MCF 10A (cell line): ENCODE results near the gene COX17. TPM values are rescaled to one million over a fixed set of nuclear protein-coding genes. Genes with fewer than 3 reads are reported as not detected.

ENCODE experiments used
- BruUV-seq: library from RNA; stranded (reverse); fragments of 400-500 nt; replicated peaks from 2 replicates; lab custom pipeline; 2021; lab: Mats Ljungman, UMichigan
- CTCF ChIA-PET: fragments of 300-600 bp; sonication (Branson Sonifier 250); formaldehyde crosslinking; extraction: SDS; loops from one replicate; lab custom pipeline; 2021; ENCODE audit warnings: antibody characterized with exemption, inconsistent platforms; lab: Yijun Ruan, JAX
- POLR2A ChIA-PET: fragments of 300-600, 350-650 bp; sonication (Branson Sonifier 250); formaldehyde crosslinking; extraction: SDS; loops from one replicate; lab custom pipeline; 2020; ENCODE audit warnings: antibody characterized with exemption, inconsistent platforms; lab: Yijun Ruan, JAX
- DNase-seq: peaks from one replicate; pipeline ENCODE4 v3.0.0-alpha.2; 2018; ENCODE audit not compliant: unreplicated experiment
- H3K27ac Mint-ChIP-seq: one replicate; pipeline ENCODE4 v1.8.0; 2022; ENCODE audit warnings: mild to moderate bottlenecking, low read depth, mixed read lengths; ENCODE audit not compliant: unreplicated experiment
- H3K27me3 Mint-ChIP-seq: one replicate; pipeline ENCODE4 v1.8.0; 2022; ENCODE audit warnings: mixed read lengths; ENCODE audit not compliant: insufficient read depth, unreplicated experiment
- H3K36me3 Mint-ChIP-seq: one replicate; pipeline ENCODE4 v1.8.0; 2022; ENCODE audit warnings: mild to moderate bottlenecking, moderate library complexity, mixed read lengths; ENCODE audit not compliant: insufficient read depth, unreplicated experiment
- H3K4me1 Mint-ChIP-seq: one replicate; pipeline ENCODE4 v1.8.0; 2022; ENCODE audit warnings: mixed read lengths; ENCODE audit not compliant: insufficient read depth, unreplicated experiment
- H3K4me3 Mint-ChIP-seq: one replicate; pipeline ENCODE4 v1.8.0; 2022; ENCODE audit warnings: mild to moderate bottlenecking, moderate library complexity, mixed read lengths; ENCODE audit not compliant: unreplicated experiment
- H3K9me3 Mint-ChIP-seq: one replicate; pipeline ENCODE4 v1.8.0; 2022; ENCODE audit warnings: mixed read lengths; ENCODE audit not compliant: unreplicated experiment
- intact Hi-C: fragments of 100-400 bp; cut with micrococcal nuclease; formaldehyde crosslinking; loops from 2 replicates; pipeline ENCODE4 v1.14.1; 2022
- total RNA-seq: library from RNA; stranded (reverse); gene quantifications from 2 replicates; pipeline ENCODE4 v1.2.3, GENCODE V29; 2022
- TF ChIP-seq, protein P1 (sequence below): fragments of 200-600 bp; IDR thresholded peaks from one replicate; pipeline ENCODE4 v1.8.0; 2022; ENCODE audit warnings: antibody characterized with exemption, mild to moderate bottlenecking; ENCODE audit not compliant: unreplicated experiment

COX17 gene
- total RNA-seq, 1 experiment from 2014 or later: 47.9 TPM

GRCh38 chr3:119652306-119653033 is 24.7 kb downstream of the COX17 start:
- H3K27me3 Mint-ChIP-seq: no peaks in the 10 kb centered on the region
- intact Hi-C loops: no loop called here
- H3K4me1 Mint-ChIP-seq: peaks cover 5% of the 10 kb centered on the region
- POLR2A ChIA-PET: no interaction called here
- H3K36me3 Mint-ChIP-seq: no peaks in the 10 kb centered on the region
- H3K4me3 Mint-ChIP-seq: no peak overlapping the region
- H3K9me3 Mint-ChIP-seq: no peaks in the 10 kb centered on the region
- TF ChIP-seq, protein P1, sequence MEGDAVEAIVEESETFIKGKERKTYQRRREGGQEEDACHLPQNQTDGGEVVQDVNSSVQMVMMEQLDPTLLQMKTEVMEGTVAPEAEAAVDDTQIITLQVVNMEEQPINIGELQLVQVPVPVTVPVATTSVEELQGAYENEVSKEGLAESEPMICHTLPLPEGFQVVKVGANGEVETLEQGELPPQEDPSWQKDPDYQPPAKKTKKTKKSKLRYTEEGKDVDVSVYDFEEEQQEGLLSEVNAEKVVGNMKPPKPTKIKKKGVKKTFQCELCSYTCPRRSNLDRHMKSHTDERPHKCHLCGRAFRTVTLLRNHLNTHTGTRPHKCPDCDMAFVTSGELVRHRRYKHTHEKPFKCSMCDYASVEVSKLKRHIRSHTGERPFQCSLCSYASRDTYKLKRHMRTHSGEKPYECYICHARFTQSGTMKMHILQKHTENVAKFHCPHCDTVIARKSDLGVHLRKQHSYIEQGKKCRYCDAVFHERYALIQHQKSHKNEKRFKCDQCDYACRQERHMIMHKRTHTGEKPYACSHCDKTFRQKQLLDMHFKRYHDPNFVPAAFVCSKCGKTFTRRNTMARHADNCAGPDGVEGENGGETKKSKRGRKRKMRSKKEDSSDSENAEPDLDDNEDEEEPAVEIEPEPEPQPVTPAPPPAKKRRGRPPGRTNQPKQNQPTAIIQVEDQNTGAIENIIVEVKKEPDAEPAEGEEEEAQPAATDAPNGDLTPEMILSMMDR: no peak
- H3K27ac Mint-ChIP-seq: no peak overlapping the region
- CTCF ChIA-PET: no interaction called here
- no TSS peak for BruUV-seq
- no peak for DNase-seq

DNA sequence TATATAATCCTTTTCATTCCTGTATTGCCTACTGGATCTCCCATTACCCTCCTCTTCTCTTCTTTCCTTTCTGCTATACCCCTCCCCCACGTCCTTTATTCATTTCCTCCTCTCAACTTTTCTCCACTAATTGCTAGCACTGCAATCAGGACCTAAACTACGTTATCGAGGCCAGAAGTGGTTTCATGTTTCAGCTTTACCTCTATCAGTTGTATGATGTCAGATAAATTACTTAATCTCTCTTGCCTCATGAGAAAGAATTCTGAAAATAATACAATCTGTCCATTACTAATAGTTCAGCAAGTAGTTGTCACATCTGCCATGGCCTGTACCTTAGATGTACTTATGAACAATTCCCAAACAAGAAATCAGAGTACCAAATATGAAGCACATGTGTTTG is 27.4 kb downstream of the COX17 start:
- TF ChIP-seq, protein P1: no peak
- no peak overlapping the region for H3K27ac Mint-ChIP-seq
- H3K27me3 Mint-ChIP-seq: no peaks in the 10 kb centered on the region
- intact Hi-C loops: no loop called here
- ChIA-PET CTCF (no interaction called here), POLR2A (interaction anchor here (0.6 to 0.7 kb wide), 2 partner anchors 15 to 545 kb away, joined by 3 to 4 read pairs; no protein-coding TSS in a partner anchor)
- no TSS peak for BruUV-seq
- H3K9me3 Mint-ChIP-seq: no peaks in the 10 kb centered on the region
- DNase-seq: no peak
- no peak overlapping the region for H3K4me3 Mint-ChIP-seq
- no peaks in the 10 kb centered on the region for H3K36me3 Mint-ChIP-seq
- H3K4me1 Mint-ChIP-seq: peaks cover 5% of the 10 kb centered on the region

GRCh38 chr3:119647843-119648575 is 29.2 kb downstream of the COX17 start:
- no peaks in the 10 kb centered on the region for H3K27me3 Mint-ChIP-seq
- H3K9me3 Mint-ChIP-seq: no peaks in the 10 kb centered on the region
- no peak overlapping the region for H3K27ac Mint-ChIP-seq
- POLR2A ChIA-PET: no interaction called here
- no peak overlapping the region for H3K4me3 Mint-ChIP-seq
- BruUV-seq: no TSS peak
- no peaks in the 10 kb centered on the region for H3K36me3 Mint-ChIP-seq
- peaks cover 11% of the 10 kb centered on the region for H3K4me1 Mint-ChIP-seq
- CTCF ChIA-PET: interaction anchor here (0.6 to 0.8 kb wide), 3 partner anchors 15 to 524 kb away, joined by 3 read pairs; no protein-coding TSS in a partner anchor
- DNase-seq: no peak
- TF ChIP-seq, protein P1: no peak
- intact Hi-C loops: no loop called here

DNA sequence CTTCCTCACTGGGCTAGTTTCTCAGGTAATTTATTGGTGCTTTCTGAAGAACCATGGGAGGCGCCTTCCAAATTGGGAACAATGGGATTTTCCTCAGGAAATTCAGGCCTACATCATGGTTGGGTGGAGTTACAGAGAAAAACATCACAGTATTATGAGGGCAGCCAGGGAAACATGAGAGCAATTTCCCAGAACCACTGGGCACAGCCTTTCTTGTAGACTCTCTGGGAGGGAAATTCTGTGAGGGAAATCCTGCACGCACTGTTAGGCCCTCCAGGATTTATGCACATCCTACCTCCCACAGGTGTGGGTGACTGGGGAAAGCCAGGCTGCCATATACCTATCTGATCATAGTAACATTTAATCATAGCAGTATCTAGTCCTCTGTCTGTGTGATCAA is 30.0 kb downstream of the COX17 start:
- intact Hi-C loops: no loop called here
- Mint-ChIP-seq H3K27ac (no peak overlapping the region), H3K27me3 (no peaks in the 10 kb centered on the region), H3K4me1 (peaks cover 11% of the 10 kb centered on the region), H3K36me3 (no peaks in the 10 kb centered on the region), H3K4me3 (no peak overlapping the region), H3K9me3 (no peaks in the 10 kb centered on the region)
- BruUV-seq: no TSS peak
- POLR2A ChIA-PET: no interaction called here
- no peak for DNase-seq
- CTCF ChIA-PET: interaction anchor here (0.6 to 0.8 kb wide), 2 partner anchors 16 to 62 kb away, joined by 3 read pairs; no protein-coding TSS in a partner anchor
- TF ChIP-seq, protein P1: no peak
